Immature natural killer cell (primary cell): ENCODE measurements around the gene FOXO3. TPM values are rescaled to one million over a fixed set of nuclear protein-coding genes. Genes with fewer than 3 reads are reported as not detected.
"Not testable (repeated sequence)": the region's sequence is repeated elsewhere in the genome, so short reads cannot be mapped to it uniquely, and the experiment has no call there.

ENCODE experiments used
- DNase-seq, 3 donors: peaks; one replicate each; pipeline ENCODE4 v3.0.0; 2022; ENCODE audit warnings: mixed read lengths in 1 of 3
- H3K27ac Mint-ChIP-seq, 6 donors: one replicate each; pipeline ENCODE4 v1.8.0; 2020; ENCODE audit warnings: mixed read lengths in 6 of 6, mild to moderate bottlenecking in 5 of 6, inconsistent platforms in 4 of 6, moderate library complexity in 3 of 6
- H3K27me3 Mint-ChIP-seq, 3 donors: one replicate each; pipeline ENCODE4 v1.8.0; 2020 to 2021; ENCODE audit warnings: low read depth in 3 of 3, mild to moderate bottlenecking in 3 of 3, mixed read lengths in 3 of 3, moderate library complexity in 3 of 3, inconsistent platforms in 1 of 3
- H3K36me3 Mint-ChIP-seq, 3 donors: one replicate each; pipeline ENCODE4 v1.8.0; 2020; ENCODE audit warnings: mixed read lengths in 3 of 3, inconsistent platforms in 2 of 3, mild to moderate bottlenecking in 2 of 3
- H3K4me1 Mint-ChIP-seq, 2 donors: one replicate each; pipeline ENCODE4 v1.8.0; 2020; ENCODE audit warnings: inconsistent platforms in 2 of 2, mild to moderate bottlenecking in 2 of 2, mixed read lengths in 2 of 2, moderate library complexity in 1 of 2
- H3K4me3 Mint-ChIP-seq, 5 donors: one replicate each; pipeline ENCODE4 v1.8.0; 2020; ENCODE audit warnings: mild to moderate bottlenecking in 5 of 5, mixed read lengths in 5 of 5, inconsistent platforms in 3 of 5, moderate library complexity in 3 of 5
- H3K9me3 Mint-ChIP-seq, 6 donors: one replicate each; pipeline ENCODE4 v1.8.0; 2020; ENCODE audit warnings: mild to moderate bottlenecking in 6 of 6, mixed read lengths in 6 of 6, inconsistent platforms in 4 of 6, moderate library complexity in 3 of 6
- polyA plus RNA-seq, 3 donors: library from polyadenylated mRNA; unstranded; fragments of 300-500 nt; fragmentation: Illumina TruSeq; gene quantifications; one replicate each; pipeline ENCODE4 v1.2.3, GENCODE V29; 2021

Gene FOXO3
- polyA plus RNA-seq, 3 donors from 2014 or later = 20.3 to 41.3 (median 36.4) TPM

GRCh38 chr6:108661982-108662381 is 101.3 kb downstream of the FOXO3 start:
- no peak for DNase-seq
- H3K4me1 Mint-ChIP-seq = peaks cover 47 to 68% of the 10 kb centered on the region in 2 donors
- H3K27ac Mint-ChIP-seq = peak overlapping the region in 2 of 6 donors; percentile 1 to 22
- no peak overlapping the region for H3K4me3 Mint-ChIP-seq
- peaks cover 0 to 2% (median 0%) of the 10 kb centered on the region in 3 donors for H3K27me3 Mint-ChIP-seq
- H3K36me3 Mint-ChIP-seq = peaks cover 6 to 12% (median 10%) of the 10 kb centered on the region in 3 donors
- H3K9me3 Mint-ChIP-seq = no peaks in the 10 kb centered on the region

GRCh38 chr6:108662702-108663101 is 102.0 kb downstream of the FOXO3 start:
- no peaks in the 10 kb centered on the region for H3K9me3 Mint-ChIP-seq
- H3K4me3 Mint-ChIP-seq = no peak overlapping the region
- peaks cover 0 to 2% (median 0%) of the 10 kb centered on the region in 3 donors for H3K27me3 Mint-ChIP-seq
- peaks cover 54 to 68% of the 10 kb centered on the region in 2 donors for H3K4me1 Mint-ChIP-seq
- peaks cover 6 to 12% (median 10%) of the 10 kb centered on the region in 3 donors for H3K36me3 Mint-ChIP-seq
- no peak for DNase-seq
- H3K27ac Mint-ChIP-seq = no peak overlapping the region

GRCh38 chr6:108663494-108664064 is 102.9 kb downstream of the FOXO3 start:
- Mint-ChIP-seq H3K36me3 (peaks cover 10 to 16% (median 11%) of the 10 kb centered on the region in 3 donors), H3K4me1 (peaks cover 54 to 68% of the 10 kb centered on the region in 2 donors)
- not testable (repeated sequence) for H3K27ac Mint-ChIP-seq, H3K27me3 Mint-ChIP-seq, H3K4me3 Mint-ChIP-seq, H3K9me3 Mint-ChIP-seq, DNase-seq

DNA sequence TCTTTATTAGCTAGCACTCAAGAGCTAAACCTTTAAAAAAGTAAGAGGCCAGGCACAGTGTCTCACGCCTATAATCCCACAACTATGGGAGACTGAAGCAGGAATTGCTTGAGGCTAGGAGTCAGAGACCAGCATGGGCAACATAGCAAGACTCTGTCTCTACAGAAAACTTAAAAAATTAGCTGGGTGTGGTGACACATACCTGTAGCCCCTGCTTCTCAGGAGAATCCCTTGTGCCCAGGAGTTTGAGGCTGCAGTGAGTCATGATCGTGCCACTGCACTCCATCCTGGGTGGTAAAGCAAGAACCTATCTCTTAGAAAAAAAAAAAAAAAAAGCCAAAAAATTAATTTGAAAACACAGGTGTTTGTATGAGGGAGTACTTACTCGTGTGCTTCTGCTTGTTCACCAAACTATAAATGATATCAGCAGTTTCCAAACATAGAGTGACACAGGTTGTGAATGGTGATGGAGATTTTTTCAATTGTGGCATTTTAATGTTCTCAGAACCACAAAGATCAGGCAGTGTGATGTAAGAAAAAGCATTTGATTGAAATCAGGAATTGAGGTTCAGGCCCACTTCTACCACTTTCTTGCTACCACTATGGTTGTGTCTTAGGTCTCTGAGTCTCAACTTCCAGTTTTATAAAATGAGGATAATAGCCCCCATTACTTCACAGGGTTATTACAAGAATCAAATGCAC is 104.9 kb downstream of the FOXO3 start:
- peaks cover 0 to 2% (median 0%) of the 10 kb centered on the region in 3 donors for H3K27me3 Mint-ChIP-seq
- H3K9me3 Mint-ChIP-seq = no peaks in the 10 kb centered on the region
- H3K4me1 Mint-ChIP-seq = peaks cover 50 to 68% of the 10 kb centered on the region in 2 donors
- H3K36me3 Mint-ChIP-seq = peaks cover 10 to 17% (median 11%) of the 10 kb centered on the region in 3 donors
- no peak overlapping the region for H3K27ac Mint-ChIP-seq
- DNase-seq = no peak
- no peak overlapping the region for H3K4me3 Mint-ChIP-seq

GRCh38 chr6:108666656-108667260 is 106.0 kb downstream of the FOXO3 start:
- peaks cover 52 to 72% of the 10 kb centered on the region in 2 donors for H3K4me1 Mint-ChIP-seq
- no peaks in the 10 kb centered on the region for H3K9me3 Mint-ChIP-seq
- H3K4me3 Mint-ChIP-seq = no peak overlapping the region
- no peak for DNase-seq
- peak overlapping the region in 1 of 6 donors; percentile 12 for H3K27ac Mint-ChIP-seq
- H3K27me3 Mint-ChIP-seq = peaks cover 0 to 2% (median 0%) of the 10 kb centered on the region in 3 donors
- peaks cover 10 to 17% (median 11%) of the 10 kb centered on the region in 3 donors for H3K36me3 Mint-ChIP-seq

- Mint-ChIP-seq H3K27ac (peak overlapping the region in 3 of 6 donors; percentile 3 to 76 (median 23)), H3K9me3 (no peaks in the 10 kb centered on the region), H3K36me3 (peaks cover 10 to 17% (median 11%) of the 10 kb centered on the region in 3 donors), H3K4me3 (peak overlapping the region in 4 of 5 donors; percentile 0 to 36 (median 22)), H3K4me1 (peaks cover 47 to 75% of the 10 kb centered on the region in 2 donors), H3K27me3 (peaks cover 0 to 2% (median 0%) of the 10 kb centered on the region in 3 donors)
- DNase-seq = no peak
These were observed 107.3 kb downstream of the FOXO3 start for GRCh38 chr6:108667993-108668392.

DNA sequence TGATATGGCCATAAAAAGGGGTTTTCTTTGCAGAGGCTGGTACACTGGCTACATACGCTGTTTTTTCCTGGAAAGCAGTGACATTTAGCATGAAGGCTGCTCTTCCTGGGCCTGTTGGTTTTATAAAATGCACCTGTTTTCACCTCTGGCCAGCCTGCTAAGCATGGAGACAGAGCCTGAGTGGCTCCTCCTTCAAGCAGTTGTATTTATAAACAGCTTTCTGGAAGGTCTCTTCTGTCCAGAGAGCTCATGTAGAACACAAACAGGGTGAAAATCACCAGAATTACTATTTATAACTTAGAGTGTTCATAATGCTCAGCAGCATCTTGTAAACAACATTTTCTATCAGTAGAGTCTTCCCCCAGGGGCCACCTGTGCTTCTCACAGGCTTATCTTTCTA is 109.0 kb downstream of the FOXO3 start:
- DNase-seq = no peak
- Mint-ChIP-seq H3K4me3 (no peak overlapping the region), H3K4me1 (peaks cover 59 to 89% of the 10 kb centered on the region in 2 donors), H3K9me3 (no peaks in the 10 kb centered on the region), H3K36me3 (peaks cover 6 to 16% (median 11%) of the 10 kb centered on the region in 3 donors), H3K27me3 (no peaks in the 10 kb centered on the region), H3K27ac (peak overlapping the region in 1 of 6 donors; percentile 27)

GRCh38 chr6:108671175-108671574 is 110.5 kb downstream of the FOXO3 start:
- peaks cover 61 to 87% of the 10 kb centered on the region in 2 donors for H3K4me1 Mint-ChIP-seq
- H3K27me3 Mint-ChIP-seq = no peaks in the 10 kb centered on the region
- peak overlapping the region in 1 of 6 donors; percentile 31 for H3K27ac Mint-ChIP-seq
- no peak overlapping the region for H3K4me3 Mint-ChIP-seq
- DNase-seq = no peak
- no peaks in the 10 kb centered on the region for H3K9me3 Mint-ChIP-seq
- peaks cover 0 to 9% (median 5%) of the 10 kb centered on the region in 3 donors for H3K36me3 Mint-ChIP-seq

DNA sequence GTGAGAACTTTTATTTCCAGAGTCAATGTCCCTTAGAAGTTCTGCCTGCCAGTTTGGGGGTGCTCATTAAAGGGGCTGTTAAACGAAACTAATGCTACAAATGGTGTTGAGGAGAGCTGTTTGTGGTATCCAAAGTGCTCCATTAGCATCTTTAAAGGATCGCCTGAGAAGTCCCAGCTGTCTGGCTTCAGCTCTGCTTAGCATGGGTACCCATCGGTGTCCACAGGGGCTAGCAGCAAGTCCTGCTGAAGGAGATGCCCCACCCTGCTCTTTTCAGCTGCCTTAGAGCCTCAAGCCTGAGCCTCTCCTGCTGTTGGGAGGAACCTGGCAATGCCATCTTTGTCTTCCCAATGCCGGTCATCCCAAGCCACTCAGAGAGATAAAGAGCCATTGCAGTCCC is 111.1 kb downstream of the FOXO3 start:
- DNase-seq = no peak
- H3K4me3 Mint-ChIP-seq = no peak overlapping the region
- peaks cover 57 to 86% of the 10 kb centered on the region in 2 donors for H3K4me1 Mint-ChIP-seq
- H3K36me3 Mint-ChIP-seq = peaks cover 0 to 6% (median 5%) of the 10 kb centered on the region in 3 donors
- no peaks in the 10 kb centered on the region for H3K27me3 Mint-ChIP-seq
- no peak overlapping the region for H3K27ac Mint-ChIP-seq
- no peaks in the 10 kb centered on the region for H3K9me3 Mint-ChIP-seq

GRCh38 chr6:108672641-108673040 is 111.9 kb downstream of the FOXO3 start:
- H3K27ac Mint-ChIP-seq = peak overlapping the region in 2 of 6 donors; percentile 8 to 43
- no peak overlapping the region for H3K4me3 Mint-ChIP-seq
- no peak for DNase-seq
- no peaks in the 10 kb centered on the region for H3K9me3 Mint-ChIP-seq
- peaks cover 0 to 5% (median 5%) of the 10 kb centered on the region in 3 donors for H3K36me3 Mint-ChIP-seq
- peaks cover 53 to 86% of the 10 kb centered on the region in 2 donors for H3K4me1 Mint-ChIP-seq
- H3K27me3 Mint-ChIP-seq = no peaks in the 10 kb centered on the region

GRCh38 chr6:108673153-108673552 is 112.4 kb downstream of the FOXO3 start:
- Mint-ChIP-seq H3K27me3 (no peaks in the 10 kb centered on the region), H3K36me3 (peaks cover 0 to 5% (median 4%) of the 10 kb centered on the region in 3 donors), H3K4me3 (no peak overlapping the region), H3K4me1 (peaks cover 51 to 86% of the 10 kb centered on the region in 2 donors), H3K9me3 (no peaks in the 10 kb centered on the region), H3K27ac (peak overlapping the region in 1 of 6 donors; percentile 49)
- DNase-seq = no peak

GRCh38 chr6:108673602-108674001 is 112.9 kb downstream of the FOXO3 start:
- Mint-ChIP-seq H3K9me3 (no peaks in the 10 kb centered on the region), H3K36me3 (peaks cover 0 to 1% (median 0%) of the 10 kb centered on the region in 3 donors), H3K4me1 (peaks cover 47 to 83% of the 10 kb centered on the region in 2 donors), H3K27ac (peak overlapping the region in 1 of 6 donors; percentile 49), H3K4me3 (no peak overlapping the region), H3K27me3 (no peaks in the 10 kb centered on the region)
- no peak for DNase-seq

DNA sequence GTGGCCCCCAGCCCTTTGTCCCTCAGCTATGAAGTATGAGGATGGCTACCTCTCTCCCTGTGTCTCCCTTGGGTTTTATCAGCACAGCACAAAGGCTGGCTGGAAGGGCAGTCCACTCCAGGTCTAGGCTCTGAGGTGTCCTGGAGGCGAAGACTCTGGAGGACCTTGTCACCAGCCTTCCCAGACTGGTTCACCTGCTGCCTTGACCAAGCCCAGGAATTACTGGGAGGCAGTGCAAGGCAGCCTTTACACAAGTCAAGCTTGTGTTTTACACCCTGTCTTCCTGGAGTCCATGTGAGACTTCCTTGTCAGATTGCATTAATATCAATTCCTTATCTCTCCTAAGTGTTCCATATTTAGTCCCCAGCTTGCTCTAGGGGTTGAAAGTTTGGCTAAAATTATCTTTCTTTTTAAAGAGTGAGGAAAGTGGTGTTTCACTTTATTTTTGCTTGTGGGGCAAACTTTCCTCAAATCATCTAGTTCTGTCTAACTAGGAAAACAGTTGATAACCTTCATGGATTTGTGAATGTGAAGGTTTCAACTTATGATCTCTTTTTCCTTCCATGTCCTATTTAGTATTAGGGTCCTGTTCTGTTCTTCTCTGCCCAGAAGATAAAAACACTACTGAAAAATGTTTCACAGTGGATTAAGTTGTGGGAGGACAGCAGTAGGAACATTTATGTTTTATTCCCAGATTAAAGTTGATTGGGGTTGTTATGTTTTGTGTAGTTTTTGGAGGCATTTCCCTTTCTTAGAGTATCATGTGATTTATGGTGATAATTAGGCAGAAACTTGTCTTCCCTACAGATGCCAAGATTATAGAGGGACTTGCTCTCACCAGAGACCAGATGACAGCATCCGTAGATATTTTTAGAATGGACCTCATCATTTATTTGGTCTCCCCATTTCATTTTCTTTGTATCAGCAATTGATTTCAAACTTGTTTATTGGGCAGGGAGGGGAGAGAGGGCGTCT is 114.8 kb downstream of the FOXO3 start:
- DNase-seq = no peak
- Mint-ChIP-seq H3K4me1 (peaks cover 45 to 73% of the 10 kb centered on the region in 2 donors), H3K4me3 (no peak overlapping the region), H3K27ac (peak overlapping the region in 3 of 6 donors; percentile 2 to 49 (median 9)), H3K9me3 (no peaks in the 10 kb centered on the region), H3K36me3 (peaks cover 0 to 10% (median 2%) of the 10 kb centered on the region in 3 donors), H3K27me3 (no peaks in the 10 kb centered on the region)
